GM12878 (cell line): ENCODE measurements around the gene S100A2. TPM values are rescaled to one million over a fixed set of nuclear protein-coding genes. Genes with fewer than 3 reads are reported as not detected.

Source experiments
- ATAC-seq: fragments of 200-7000 bp; cut with Tn5 transposase; 3 replicates; pipeline ENCODE4 v1.9.1; 2020; ENCODE audit warnings: mild to moderate bottlenecking, moderate library complexity
- BruUV-seq: library from RNA; stranded (reverse); fragments of 400-500 nt; replicated peaks from 2 replicates; lab custom pipeline; 2021; lab: Mats Ljungman, UMichigan
- CTCF ChIA-PET: fragments of 300-600 bp; sonication (Branson Sonifier 250); formaldehyde crosslinking; extraction: SDS; loops from one replicate; lab custom pipeline; 2021; ENCODE audit warnings: inconsistent platforms; lab: Yijun Ruan, JAX
- POLR2A ChIA-PET: fragments of 350-600 bp; formaldehyde crosslinking; extraction: SDS; loops from one replicate; lab custom pipeline; 2021; ENCODE audit warnings: inconsistent platforms; lab: Charles Lee
- RAD21 ChIA-PET: fragments of 300-600 bp; sonication (Branson Sonifier 250); formaldehyde crosslinking; loops from one replicate; lab custom pipeline; 2023; ENCODE audit warnings: antibody characterized with exemption; ENCODE audit not compliant: unreplicated experiment; lab: Charles Lee
- SMC1A ChIA-PET: fragments of 300-600 bp; sonication (Branson Sonifier 250); formaldehyde crosslinking; loops from one replicate; lab custom pipeline; 2023; ENCODE audit not compliant: unreplicated experiment, uncharacterized antibody; lab: Charles Lee
- DNase-seq: peaks from one replicate; pipeline ENCODE4 v3.0.0-alpha.2; 2011; ENCODE audit warnings: low read depth, low spot score
- FAIRE-seq: peaks from 3 replicates; lab custom pipeline; 2011; peaks lifted over from hg19 to GRCh38; lab: Jason Lieb, UNC
- H2AFZ ChIP-seq: 2 replicates; pipeline ENCODE4 v1.6.0; 2011; ENCODE audit warnings: low read depth, low read length, control low read depth; ENCODE audit not compliant: control insufficient read depth
- H3K27ac ChIP-seq: 2 replicates; pipeline ENCODE4 v1.5.1; 2011; ENCODE audit warnings: control low read depth; ENCODE audit not compliant: control insufficient read depth, insufficient read depth
- H3K27me3 ChIP-seq, 2 experiments: replicated peaks in 1 of 2; 2 replicates each; pipeline versions ENCODE4 v1.6.0 to v1.6.1; 2011; ENCODE audit warnings: low read length in 1 of 2; ENCODE audit not compliant: control insufficient read depth in 2 of 2, insufficient read depth in 2 of 2
- H3K36me3 ChIP-seq, 2 experiments: 2 replicates each; pipeline ENCODE4 v1.5.1; 2011; ENCODE audit warnings: low read length in 1 of 2; ENCODE audit not compliant: control insufficient read depth in 2 of 2, insufficient read depth in 2 of 2
- H3K4me1 ChIP-seq: 2 replicates; pipeline ENCODE4 v1.6.1; 2011; ENCODE audit warnings: mild to moderate bottlenecking, low read length, moderate library complexity, mixed read lengths; ENCODE audit not compliant: control insufficient read depth, insufficient read depth
- H3K4me2 ChIP-seq: 2 replicates; pipeline ENCODE4 v1.6.0; 2011; ENCODE audit warnings: control low read depth; ENCODE audit not compliant: control insufficient read depth, insufficient read depth
- H3K4me3 ChIP-seq: fragments of 200-600 bp; sonication (generic); 2 replicates; pipeline ENCODE4 v1.5.1; 2016
- H3K79me2 ChIP-seq: 2 replicates; pipeline ENCODE4 v1.6.0; 2011; ENCODE audit warnings: low read length; ENCODE audit not compliant: control insufficient read depth, insufficient read depth
- H3K9ac ChIP-seq: 2 replicates; pipeline ENCODE4 v1.8.0; 2011; ENCODE audit warnings: low read length, control low read depth, mixed read lengths; ENCODE audit not compliant: control insufficient read depth, insufficient read depth
- H3K9me3 ChIP-seq: replicated peaks from 3 replicates; pipeline ENCODE4 v1.5.1; 2011; ENCODE audit warnings: mild to moderate bottlenecking, low read length; ENCODE audit not compliant: control insufficient read depth, insufficient read depth
- H4K20me1 ChIP-seq: 2 replicates; pipeline ENCODE4 v1.6.0; 2011; ENCODE audit not compliant: control insufficient read depth, insufficient read depth
- BMI1 ChIP-seq: fragments of 450-650 bp; IDR thresholded peaks from 2 replicates; pipeline ENCODE4 v1.6.1; 2016; ENCODE audit warnings: mild to moderate bottlenecking, moderate library complexity, borderline replicate concordance
- CBFB ChIP-seq: IDR thresholded peaks from 2 replicates; pipeline ENCODE4 v1.6.1; 2016; ENCODE audit warnings: antibody characterized with exemption, low read depth
- CREB1 ChIP-seq: IDR thresholded peaks from 2 replicates; pipeline ENCODE4 v1.6.1; 2012; ENCODE audit warnings: low read depth, mild to moderate bottlenecking, inconsistent platforms
- EED ChIP-seq: sonication (generic); IDR thresholded peaks from 2 replicates; pipeline ENCODE4 v1.6.1; 2016; ENCODE audit warnings: antibody characterized with exemption, low read depth
- EP300 ChIP-seq, 2 experiments: fragments of 150-350 bp in 1 of 2; IDR thresholded peaks; 2 replicates each; pipeline ENCODE4 v1.6.1; 2011 to 2012; ENCODE audit warnings: low read depth in 2 of 2, low read length in 2 of 2, borderline replicate concordance in 1 of 2, improper control_type of control experiment in 1 of 2, inconsistent platforms in 1 of 2; ENCODE audit not compliant: control insufficient read depth in 1 of 2
- FOXM1 ChIP-seq: IDR thresholded peaks from 2 replicates; pipeline ENCODE4 v1.6.1; 2012; ENCODE audit warnings: low read depth, mild to moderate bottlenecking, inconsistent platforms, low read length, moderate library complexity
- HDAC6 ChIP-seq: fragments of 200-600 bp; sonication (generic); IDR thresholded peaks from one replicate; pipeline ENCODE4 v1.8.0; 2017; ENCODE audit warnings: antibody characterized with exemption; ENCODE audit not compliant: unreplicated experiment
- HDGF ChIP-seq: fragments of 450-650 bp; IDR thresholded peaks from 2 replicates; pipeline ENCODE4 v1.6.1; 2016; ENCODE audit warnings: antibody characterized with exemption
- LARP7 ChIP-seq: fragments of 450-650 bp; IDR thresholded peaks from 2 replicates; pipeline ENCODE4 v1.6.1; 2017; ENCODE audit warnings: mild to moderate bottlenecking
- MTA3 ChIP-seq: IDR thresholded peaks from 2 replicates; pipeline ENCODE4 v1.6.1; 2012; ENCODE audit warnings: low read length, inconsistent platforms, borderline replicate concordance
- NKRF ChIP-seq: fragments of 450-650 bp; conservative IDR thresholded peaks from 2 replicates; pipeline ENCODE4 v1.6.1; 2017; ENCODE audit warnings: mild to moderate bottlenecking, moderate library complexity
- PBX3 ChIP-seq: IDR thresholded peaks from 2 replicates; pipeline ENCODE4 v1.6.1; 2011; ENCODE audit warnings: mild to moderate bottlenecking, low read depth, low read length, moderate library complexity; ENCODE audit not compliant: insufficient replicate concordance
- SRF ChIP-seq, 2 experiments: IDR thresholded peaks; 2 replicates each; pipeline ENCODE4 v1.6.1; 2011; ENCODE audit warnings: low read depth in 2 of 2, low read length in 2 of 2, mild to moderate bottlenecking in 1 of 2, moderate library complexity in 1 of 2
- TAF1 ChIP-seq: IDR thresholded peaks from 2 replicates; pipeline ENCODE4 v1.6.1; 2011; ENCODE audit warnings: mild to moderate bottlenecking, low read depth, low read length, borderline replicate concordance
- TCF12 ChIP-seq: IDR thresholded peaks from 2 replicates; pipeline ENCODE4 v1.6.1; 2011; ENCODE audit warnings: low read depth, mild to moderate bottlenecking, low read length
- WRNIP1 ChIP-seq: IDR thresholded peaks from 2 replicates; pipeline ENCODE4 v1.6.1; 2011; ENCODE audit warnings: low read depth, low read length, improper control_type of control experiment, borderline replicate concordance
- ZNF217 ChIP-seq: fragments of 450-650 bp; IDR thresholded peaks from 2 replicates; pipeline ENCODE4 v1.6.1; 2017; ENCODE audit warnings: antibody characterized with exemption, mild to moderate bottlenecking
- ZNF24 ChIP-seq: fragments of 450-650 bp; IDR thresholded peaks from 2 replicates; pipeline ENCODE4 v1.6.1; 2017; ENCODE audit warnings: antibody characterized with exemption, mild to moderate bottlenecking
- WGBS: methylation state at CpG from one replicate; pipeline ENCODE4 v1.1.6; 2016; ENCODE audit warnings: low lambda C conversion rate; ENCODE audit not compliant: insufficient replicate concordance, insufficient coverage; ENCODE audit errors: missing lambda C conversion rate; 5-methylcytosine and 5-hydroxymethylcytosine counted together
- in situ Hi-C: fragments of 300-500 bp; cut with MboI; formaldehyde crosslinking; loops from 9 replicates; pipeline ENCODE4 v1.14.3; 2018; ENCODE audit warnings: mixed read lengths
- intact Hi-C: fragments of 100-400 bp; cut with micrococcal nuclease; formaldehyde crosslinking; loops from one replicate; pipeline ENCODE4 v1.14.2; 2022; ENCODE audit not compliant: unreplicated experiment
- polyA plus RNA-seq, 11 experiments: library from polyadenylated mRNA; depleted of rRNA in 4 of 11; unstranded in 6 of 11; stranded (reverse) in 5 of 11; fragments of >200 nt; fragmentation: Nextera tagmentation in 4 of 11; fragmentation: Illumina TruSeq in 1 of 11; extraction: Ambion mirVana in 4 of 11; extraction: Trizol in 1 of 11; gene quantifications; 1 replicate in 1 of 11; 2 replicates in 10 of 11; pipeline versions ENCODE4 v1.2.1 to v1.2.3, GENCODE V29; 2011 to 2016; ENCODE audit warnings: inconsistent platforms in 2 of 11, missing spikeins in 2 of 11, low read depth in 1 of 11
- total RNA-seq, 4 experiments: library from RNA; depleted of rRNA in 3 of 4; stranded (reverse); fragments of >200 nt in 3 of 4; fragmentation: Illumina TruSeq in 1 of 4; extraction: Trizol in 1 of 4; gene quantifications; 2 replicates each; pipeline versions ENCODE4 v1.2.1 to v1.2.3, GENCODE V29; 2013 to 2021
- TF ChIP-seq, protein P1 (sequence below): IDR thresholded peaks from 2 replicates; pipeline ENCODE4 v1.6.1; 2012; ENCODE audit warnings: low read depth, low read length, improper control_type of control experiment

The S100A2 gene
- total and polyA plus RNA-seq, 10 of the 15 experiments (the other 5 are each of a cell fraction or from before 2014, with no cell fraction given) = 0.11 to 1.5 (median 0.59) TPM; not detected in 2

- H3K27ac ChIP-seq = no peak overlapping the region
- ChIA-PET SMC1A (interaction anchor here (1.0 kb wide), 1 partner anchor 54 kb away, joined by 3 read pairs; no protein-coding TSS in a partner anchor), POLR2A (no interaction called here), CTCF (interaction anchor here (1.2 to 1.3 kb wide), 2 partner anchors 15 to 76 kb away, joined by 4 to 5 read pairs; no protein-coding TSS in a partner anchor), RAD21 (no interaction called here)
- no peaks in the 10 kb centered on the region for H3K79me2 ChIP-seq
- H4K20me1 ChIP-seq = no peaks in the 10 kb centered on the region
- ATAC-seq (no peak), DNase-seq (no peak), FAIRE-seq (no peak)
- intact Hi-C loops (no loop called here), in situ Hi-C loops (no loop called here)
- H3K9ac ChIP-seq = no peak overlapping the region
- no peaks in the 10 kb centered on the region for H3K27me3 ChIP-seq
- no peaks in the 10 kb centered on the region for H3K36me3 ChIP-seq
- no peak overlapping the region for H2AFZ ChIP-seq
- no peaks in the 10 kb centered on the region for H3K4me1 ChIP-seq
- no peak overlapping the region for H3K4me2 ChIP-seq
- BruUV-seq = no TSS peak
- WGBS = 26% methylated on average over 5 of the region's 5 CpGs
- no peak overlapping the region for H3K4me3 ChIP-seq
- TF ChIP-seq NKRF (no peak), FOXM1 (no peak), EP300 (IDR thresholded peaks at IDR 0.05; ENCODE audit: borderline replicate concordance in 1 of 2, control insufficient read depth in 1 of 2, low read depth in 2 of 2, low read length in 2 of 2) (no peak), BMI1 (no peak), CBFB (no peak), ZNF24 (no peak), PBX3 (no peak), TAF1 (no peak), SRF (IDR thresholded peaks at IDR 0.05; ENCODE audit: low read depth in 2 of 2, low read length in 2 of 2) (no peak), CREB1 (no peak), TCF12 (no peak), WRNIP1 (no peak), MTA3 (no peak), HDAC6 (no peak), HDGF (no peak), ZNF217 (no peak), EED (no peak), LARP7 (no peak)
- TF ChIP-seq, protein P1, sequence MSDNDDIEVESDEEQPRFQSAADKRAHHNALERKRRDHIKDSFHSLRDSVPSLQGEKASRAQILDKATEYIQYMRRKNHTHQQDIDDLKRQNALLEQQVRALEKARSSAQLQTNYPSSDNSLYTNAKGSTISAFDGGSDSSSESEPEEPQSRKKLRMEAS = no peak
- no peaks in the 10 kb centered on the region for H3K9me3 ChIP-seq
Measured at GRCh38 chr1:153587314-153587713, 21.7 kb upstream of the S100A2 start.
